ENCODE measurements around the gene OPN4. TPM values are rescaled to one million over a fixed set of nuclear protein-coding genes. Genes with fewer than 3 reads are reported as not detected.

Gene OPN4
- total RNA-seq, 1 donor from 2014 or later = not detected

DNA sequence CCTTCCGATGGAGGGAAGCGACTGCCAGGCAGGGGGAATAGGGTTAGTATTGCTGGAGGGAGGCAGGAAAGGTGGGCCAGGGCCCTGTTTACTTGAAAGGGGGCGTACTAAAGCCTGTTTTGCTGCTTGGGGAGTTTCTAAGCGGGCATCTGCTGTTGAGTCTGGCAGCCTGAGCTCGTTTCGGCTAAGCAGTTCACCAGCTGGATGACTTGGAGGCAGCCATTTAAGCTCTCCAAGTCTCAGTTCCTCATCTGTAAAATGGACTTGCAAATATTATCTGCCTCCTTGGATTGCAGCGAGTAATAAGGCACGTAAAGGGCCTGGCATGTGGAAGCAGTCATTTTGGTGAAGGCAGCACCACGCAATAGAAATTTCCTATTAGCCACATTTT lies 58.0 kb downstream of the OPN4 start:
- no peak for DNase-seq (ENCODE audit: low spot score in 2 of 2)
- no peak for FAIRE-seq

DNA sequence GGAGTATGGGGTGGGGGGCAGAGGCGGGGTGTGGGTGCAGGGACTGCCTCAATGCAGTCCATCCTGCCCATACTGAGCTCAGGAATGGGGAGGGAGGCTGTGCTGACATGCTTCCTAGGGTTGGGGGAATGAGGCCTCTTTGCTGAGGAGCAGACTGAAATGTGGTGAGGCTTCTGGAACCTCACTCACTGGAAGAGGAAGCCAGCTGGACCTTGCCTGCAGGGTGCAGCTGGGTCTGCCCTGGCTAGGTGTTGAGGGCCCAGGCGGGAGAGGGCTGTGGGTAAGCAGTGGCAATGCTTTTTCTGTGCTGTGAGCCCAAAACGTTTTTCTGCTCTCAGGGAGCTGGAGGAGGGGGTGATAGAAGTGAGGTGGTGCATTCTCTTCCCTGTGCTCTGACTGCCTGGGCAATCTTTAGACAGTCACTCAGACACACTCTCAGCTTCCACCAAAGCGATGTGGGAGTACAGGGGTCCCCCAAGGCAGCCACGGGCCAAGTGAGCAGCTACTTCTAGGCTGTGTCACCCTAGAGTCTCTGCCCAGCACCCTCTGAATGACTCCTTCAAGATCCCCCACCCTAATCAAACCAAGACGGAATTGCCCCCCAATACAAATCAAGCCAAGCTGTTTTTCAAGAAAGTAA lies 60.9 kb downstream of the OPN4 start:
- DNase-seq (ENCODE audit: low spot score in 2 of 2) (no peak), FAIRE-seq (no peak)

DNA sequence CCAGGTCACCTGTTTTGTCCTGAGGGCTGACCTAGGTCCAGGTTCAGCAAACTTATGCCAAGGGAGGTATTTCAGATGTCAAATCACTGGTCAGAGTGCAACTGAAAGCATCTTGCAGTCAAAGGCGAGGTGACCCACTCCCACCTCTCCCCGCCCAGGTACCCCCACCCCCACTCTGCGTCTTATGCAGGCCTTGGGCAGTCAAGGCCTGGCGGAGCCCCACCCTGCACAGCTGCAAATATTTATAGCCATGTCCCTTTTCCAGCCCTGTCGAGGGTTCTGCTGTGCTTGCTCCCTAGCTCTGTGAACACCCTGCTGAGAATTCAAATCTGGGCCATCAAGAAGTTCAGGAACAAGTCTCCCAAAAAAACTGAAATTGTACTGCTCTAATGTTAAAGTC lies 61.5 kb downstream of the OPN4 start:
- DNase-seq (ENCODE audit: low spot score in 2 of 2) (no peak), FAIRE-seq (no peak)

Other genes with a start within 250 kb of the OPN4 start
- gene WAPL, start 132.8 kb upstream of the OPN4 start, total RNA-seq = 76.2 TPM
- gene LDB3, start 14.0 kb downstream of the OPN4 start, total RNA-seq = under 0.01 TPM
- 46.5 TPM for gene BMPR1A, start 102.1 kb downstream of the OPN4 start, total RNA-seq

All from frontal cortex (tissue), 4 donors.